HG03103 (cell line): ENCODE data around the gene RARA.
A peak's percentile ranks its signal among the peaks of the same experiment; 100 is the strongest.

Experiments
- ATAC-seq: cut with Tn5 transposase; IDR thresholded peaks from one replicate; pipeline ENCODE4 v1.9.1; 2021; ENCODE audit warnings: low read depth; ENCODE audit not compliant: unreplicated experiment

The RARA gene

GRCh38 chr17:40313668-40314583 lies 4.9 kb downstream of the RARA start:
- no peak for ATAC-seq

- no peak for ATAC-seq
These were observed 5.6 kb downstream of the RARA start for GRCh38 chr17:40314584-40314956.

GRCh38 chr17:40315206-40315605 lies 6.2 kb downstream of the RARA start:
- ATAC-seq = no peak

- no peak for ATAC-seq
These were observed 6.9 kb downstream of the RARA start for GRCh38 chr17:40315678-40316570.

- no peak for ATAC-seq
These were observed 7.8 kb downstream of the RARA start for GRCh38 chr17:40316571-40317344.

- ATAC-seq = no peak
These were observed 8.4 kb downstream of the RARA start for GRCh38 chr17:40317345-40317873.

GRCh38 chr17:40317880-40318829 lies 9.2 kb downstream of the RARA start:
- ATAC-seq = peak; percentile 55

- no peak for ATAC-seq
These were observed 9.9 kb downstream of the RARA start for GRCh38 chr17:40318830-40319391.

GRCh38 chr17:40319651-40320540 lies 10.9 kb downstream of the RARA start:
- no peak for ATAC-seq

GRCh38 chr17:40320756-40321523 lies 12.0 kb downstream of the RARA start:
- no peak for ATAC-seq

- ATAC-seq = no peak
These were observed 12.5 kb downstream of the RARA start for GRCh38 chr17:40321524-40321929.

- ATAC-seq = no peak
These were observed 13.0 kb downstream of the RARA start for GRCh38 chr17:40321961-40322357.

- ATAC-seq = no peak
These were observed 13.7 kb downstream of the RARA start for GRCh38 chr17:40322358-40323315.

- ATAC-seq = no peak
These were observed 14.7 kb downstream of the RARA start for GRCh38 chr17:40323391-40324381.
